ENCODE measurements around the gene UBE2R2.
A peak's percentile ranks its signal among the peaks of the same experiment; 100 is the strongest.
"Not testable (repeated sequence)": the region's sequence is repeated elsewhere in the genome, so short reads cannot be mapped to it uniquely, and the experiment has no call there.

UBE2R2 gene

GRCh38 chr9:33816327-33817252 is at the start of gene UBE2R2:
UBE2R2 (plus strand) TSS chr9:33817160; CDS start chr9:33817758, 598 bp downstream.
- DNase-seq: peak; percentile 91

- DNase-seq: not testable (repeated sequence)
Measured at GRCh38 chr9:33770156-33770880, 46.6 kb upstream of the UBE2R2 start.

GRCh38 chr9:33773135-33773534 is 43.8 kb upstream of the UBE2R2 start:
- not testable (repeated sequence) for DNase-seq

- DNase-seq: not testable (repeated sequence)
Measured at GRCh38 chr9:33774074-33774659, 42.8 kb upstream of the UBE2R2 start.

- no peak for DNase-seq
Measured at GRCh38 chr9:33776578-33776977, 40.4 kb upstream of the UBE2R2 start.

- peak; percentile 65 for DNase-seq
Measured at GRCh38 chr9:33778700-33779351, 38.1 kb upstream of the UBE2R2 start.

- no peak for DNase-seq
Measured at GRCh38 chr9:33780276-33780675, 36.7 kb upstream of the UBE2R2 start.

- DNase-seq: no peak
Measured at GRCh38 chr9:33781736-33782135, 35.2 kb upstream of the UBE2R2 start.

- DNase-seq: no peak
Measured at GRCh38 chr9:33782395-33783152, 34.4 kb upstream of the UBE2R2 start.

GRCh38 chr9:33785914-33786313 is 31.0 kb upstream of the UBE2R2 start:
- DNase-seq: no peak

- DNase-seq: no peak
Measured at GRCh38 chr9:33786681-33787080, 30.3 kb upstream of the UBE2R2 start.

- no peak for DNase-seq
Measured at GRCh38 chr9:33787839-33788238, 29.1 kb upstream of the UBE2R2 start.

- DNase-seq: not testable (repeated sequence)
Measured at GRCh38 chr9:33789429-33789828, 27.5 kb upstream of the UBE2R2 start.

GRCh38 chr9:33791117-33791516 is 25.8 kb upstream of the UBE2R2 start:
- DNase-seq: no peak

GRCh38 chr9:33793496-33793895 is 23.5 kb upstream of the UBE2R2 start:
- DNase-seq: not testable (repeated sequence)

GRCh38 chr9:33794560-33794959 is 22.4 kb upstream of the UBE2R2 start:
- no peak for DNase-seq

- DNase-seq: no peak
Measured at GRCh38 chr9:33795281-33795680, 21.7 kb upstream of the UBE2R2 start, which contains the start of gene PRSS3. PRSS3 (plus strand) TSS chr9:33795561; CDS start chr9:33795574, 13 bp downstream.

- DNase-seq: no peak
Measured at GRCh38 chr9:33795819-33796218, 21.1 kb upstream of the UBE2R2 start.

GRCh38 chr9:33796679-33797078 is 20.3 kb upstream of the UBE2R2 start:
- DNase-seq: not testable (repeated sequence)

- DNase-seq: no peak
Measured at GRCh38 chr9:33797837-33798236, 19.1 kb upstream of the UBE2R2 start.

- no peak for DNase-seq
Measured at GRCh38 chr9:33798545-33798944, 18.4 kb upstream of the UBE2R2 start.

Data from NCI-H1092 (cell line).